GM04504 (cell line): ENCODE results near the gene APOA1.

ENCODE experiments used
- DNase-seq: peaks from one replicate; pipeline ENCODE4 v3.0.0-alpha.2; 2012; ENCODE audit warnings: low read depth

Gene APOA1

DNA sequence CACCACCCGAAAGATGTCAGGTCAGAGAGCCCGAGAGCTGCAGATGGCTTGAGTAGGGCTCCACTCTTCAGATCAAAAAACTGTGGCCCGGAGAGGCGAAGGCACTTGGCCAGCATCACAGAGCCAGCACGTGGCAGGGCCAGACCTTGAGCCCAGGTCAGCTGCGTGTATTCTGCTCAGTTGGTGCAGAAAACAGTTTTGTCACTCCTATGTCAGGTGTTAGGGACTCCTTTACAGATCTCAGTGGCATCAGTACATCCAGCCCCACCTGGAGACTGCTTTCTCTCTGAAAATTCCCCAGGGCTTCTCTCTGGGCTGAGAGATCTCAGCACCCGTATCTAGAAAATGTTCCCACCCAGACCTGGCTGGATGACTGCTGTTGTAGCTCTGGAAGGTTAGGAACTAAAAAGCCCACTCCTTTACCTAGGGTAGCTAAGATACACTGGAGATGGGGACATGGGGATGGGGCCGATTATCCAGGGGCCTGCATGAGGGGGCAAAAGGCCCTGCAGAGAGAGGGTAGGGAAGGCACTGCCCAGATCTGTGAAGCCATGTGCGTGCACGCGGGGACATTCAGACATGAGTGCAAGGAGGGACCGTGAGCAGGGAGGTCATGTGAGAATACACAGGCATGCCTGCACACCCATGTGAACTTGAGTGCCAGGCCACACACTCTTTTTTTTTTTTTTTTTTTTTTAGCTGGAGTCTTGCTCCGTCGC lies 3.4 kb downstream of the APOA1 start:
- DNase-seq: no peak

GRCh38 chr11:116833491-116833815 lies 4.0 kb downstream of the APOA1 start:
- no peak for DNase-seq

DNA sequence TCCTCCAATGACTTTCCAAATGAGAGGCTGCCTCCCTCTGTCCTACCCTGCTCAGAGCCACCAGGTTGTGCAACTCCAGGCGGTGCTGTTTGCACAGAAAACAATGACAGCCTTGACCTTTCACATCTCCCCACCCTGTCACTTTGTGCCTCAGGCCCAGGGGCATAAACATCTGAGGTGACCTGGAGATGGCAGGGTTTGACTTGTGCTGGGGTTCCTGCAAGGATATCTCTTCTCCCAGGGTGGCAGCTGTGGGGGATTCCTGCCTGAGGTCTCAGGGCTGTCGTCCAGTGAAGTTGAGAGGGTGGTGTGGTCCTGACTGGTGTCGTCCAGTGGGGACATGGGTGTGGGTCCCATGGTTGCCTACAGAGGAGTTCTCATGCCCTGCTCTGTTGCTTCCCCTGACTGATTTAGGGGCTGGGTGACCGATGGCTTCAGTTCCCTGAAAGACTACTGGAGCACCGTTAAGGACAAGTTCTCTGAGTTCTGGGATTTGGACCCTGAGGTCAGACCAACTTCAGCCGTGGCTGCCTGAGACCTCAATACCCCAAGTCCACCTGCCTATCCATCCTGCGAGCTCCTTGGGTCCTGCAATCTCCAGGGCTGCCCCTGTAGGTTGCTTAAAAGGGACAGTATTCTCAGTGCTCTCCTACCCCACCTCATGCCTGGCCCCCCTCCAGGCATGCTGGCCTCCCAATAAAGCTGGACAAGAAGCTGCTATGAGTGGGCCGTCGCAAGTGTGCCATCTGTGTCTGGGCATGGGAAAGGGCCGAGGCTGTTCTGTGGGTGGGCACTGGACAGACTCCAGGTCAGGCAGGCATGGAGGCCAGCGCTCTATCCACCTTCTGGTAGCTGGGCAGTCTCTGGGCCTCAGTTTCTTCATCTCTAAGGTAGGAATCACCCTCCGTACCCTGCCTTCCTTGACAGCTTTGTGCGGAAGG lies 4.8 kb downstream of the APOA1 start:
- no peak for DNase-seq

DNA sequence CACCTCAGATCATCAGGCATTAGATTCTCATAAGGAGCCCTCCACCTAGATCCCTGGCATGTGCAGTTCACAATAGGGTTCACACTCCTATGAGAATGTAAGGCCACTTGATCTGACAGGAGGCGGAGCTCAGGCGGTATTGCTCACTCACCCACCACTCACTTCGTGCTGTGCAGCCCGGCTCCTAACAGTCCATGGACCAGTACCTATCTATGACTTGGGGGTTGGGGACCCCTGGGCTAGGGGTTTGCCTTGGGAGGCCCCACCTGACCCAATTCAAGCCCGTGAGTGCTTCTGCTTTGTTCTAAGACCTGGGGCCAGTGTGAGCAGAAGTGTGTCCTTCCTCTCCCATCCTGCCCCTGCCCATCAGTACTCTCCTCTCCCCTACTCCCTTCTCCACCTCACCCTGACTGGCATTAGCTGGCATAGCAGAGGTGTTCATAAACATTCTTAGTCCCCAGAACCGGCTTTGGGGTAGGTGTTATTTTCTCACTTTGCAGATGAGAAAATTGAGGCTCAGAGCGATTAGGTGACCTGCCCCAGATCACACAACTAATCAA lies 5.6 kb downstream of the APOA1 start:
- DNase-seq: no peak

DNA sequence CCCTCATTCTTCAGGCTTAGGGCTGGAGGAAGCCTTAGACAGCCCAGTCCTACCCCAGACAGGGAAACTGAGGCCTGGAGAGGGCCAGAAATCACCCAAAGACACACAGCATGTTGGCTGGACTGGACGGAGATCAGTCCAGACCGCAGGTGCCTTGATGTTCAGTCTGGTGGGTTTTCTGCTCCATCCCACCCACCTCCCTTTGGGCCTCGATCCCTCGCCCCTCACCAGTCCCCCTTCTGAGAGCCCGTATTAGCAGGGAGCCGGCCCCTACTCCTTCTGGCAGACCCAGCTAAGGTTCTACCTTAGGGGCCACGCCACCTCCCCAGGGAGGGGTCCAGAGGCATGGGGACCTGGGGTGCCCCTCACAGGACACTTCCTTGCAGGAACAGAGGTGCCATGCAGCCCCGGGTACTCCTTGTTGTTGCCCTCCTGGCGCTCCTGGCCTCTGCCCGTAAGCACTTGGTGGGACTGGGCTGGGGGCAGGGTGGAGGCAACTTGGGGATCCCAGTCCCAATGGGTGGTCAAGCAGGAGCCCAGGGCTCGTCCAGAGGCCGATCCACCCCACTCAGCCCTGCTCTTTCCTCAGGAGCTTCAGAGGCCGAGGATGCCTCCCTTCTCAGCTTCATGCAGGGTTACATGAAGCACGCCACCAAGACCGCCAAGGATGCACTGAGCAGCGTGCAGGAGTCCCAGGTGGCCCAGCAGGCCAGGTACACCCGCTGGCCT lies 7.1 kb downstream of the APOA1 start:
- DNase-seq: no peak

- DNase-seq: no peak
Observed at GRCh38 chr11:116829525-116830183, 7.8 kb downstream of the APOA1 start, which contains the start of gene APOC3. Gene APOC3, plus strand, starts transcription at chr11:116829907. Its CDS starts 676 bp downstream, at chr11:116830583.

DNA sequence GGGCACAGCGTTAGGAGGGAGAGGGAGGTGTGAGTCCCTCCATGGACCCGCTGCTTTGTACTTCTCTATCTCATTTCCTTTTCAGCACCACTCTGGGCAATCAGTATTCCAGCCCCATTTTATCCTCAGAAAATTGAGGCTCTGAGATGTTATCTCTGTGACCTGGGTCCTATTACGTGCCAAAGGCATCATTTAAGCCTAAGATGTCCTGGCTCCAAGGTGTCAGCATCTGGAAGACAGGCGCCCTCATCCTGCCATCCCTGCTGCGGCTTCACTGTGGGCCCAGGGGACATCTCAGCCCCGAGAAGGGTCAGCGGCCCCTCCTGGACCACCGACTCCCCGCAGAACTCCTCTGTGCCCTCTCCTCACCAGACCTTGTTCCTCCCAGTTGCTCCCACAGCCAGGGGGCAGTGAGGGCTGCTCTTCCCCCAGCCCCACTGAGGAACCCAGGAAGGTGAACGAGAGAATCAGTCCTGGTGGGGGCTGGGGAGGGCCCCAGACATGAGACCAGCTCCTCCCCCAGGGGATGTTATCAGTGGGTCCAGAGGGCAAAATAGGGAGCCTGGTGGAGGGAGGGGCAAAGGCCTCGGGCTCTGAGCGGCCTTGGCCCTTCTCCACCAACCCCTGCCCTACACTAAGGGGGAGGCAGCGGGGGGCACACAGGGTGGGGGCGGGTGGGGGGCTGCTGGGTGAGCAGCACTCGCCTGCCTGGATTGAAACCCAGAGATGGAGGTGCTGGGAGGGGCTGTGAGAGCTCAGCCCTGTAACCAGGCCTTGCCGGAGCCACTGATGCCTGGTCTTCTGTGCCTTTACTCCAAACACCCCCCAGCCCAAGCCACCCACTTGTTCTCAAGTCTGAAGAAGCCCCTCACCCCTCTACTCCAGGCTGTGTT lies 8.5 kb downstream of the APOA1 start:
- DNase-seq: no peak

GRCh38 chr11:116827461-116827860 lies 10.0 kb downstream of the APOA1 start:
- no peak for DNase-seq

- DNase-seq: no peak
Observed at GRCh38 chr11:116826751-116827431, 10.5 kb downstream of the APOA1 start.

- DNase-seq: no peak
Observed at GRCh38 chr11:116825854-116826750, 11.3 kb downstream of the APOA1 start.

- no peak for DNase-seq
Observed at GRCh38 chr11:116825434-116825833, 12.0 kb downstream of the APOA1 start.

GRCh38 chr11:116823031-116823843 lies 14.2 kb downstream of the APOA1 start, which contains the start of gene APOA4:
Gene APOA4, minus strand, starts transcription at chr11:116823304. Its CDS starts 113 bp downstream, at chr11:116823191.
- no peak for DNase-seq

DNA sequence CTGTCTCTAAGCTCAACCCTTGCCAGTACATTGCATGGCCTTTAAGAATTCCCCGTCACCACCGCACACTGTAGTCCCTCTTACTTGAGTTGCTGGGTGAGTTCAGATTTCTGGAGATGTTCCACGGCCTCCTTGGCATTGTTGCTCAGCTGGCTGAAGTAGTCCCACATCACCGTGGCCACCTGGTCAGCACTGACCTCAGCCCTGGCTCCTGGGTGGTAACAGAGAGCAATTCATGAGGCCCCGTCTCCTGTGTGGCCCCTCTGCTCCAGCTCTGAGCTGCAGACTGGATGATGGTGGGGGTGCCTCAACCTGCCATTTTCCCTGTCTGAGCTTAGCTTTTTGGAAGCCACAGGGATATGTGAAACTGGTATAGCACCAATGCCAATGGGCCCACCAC lies 14.8 kb downstream of the APOA1 start:
- DNase-seq: no peak

DNA sequence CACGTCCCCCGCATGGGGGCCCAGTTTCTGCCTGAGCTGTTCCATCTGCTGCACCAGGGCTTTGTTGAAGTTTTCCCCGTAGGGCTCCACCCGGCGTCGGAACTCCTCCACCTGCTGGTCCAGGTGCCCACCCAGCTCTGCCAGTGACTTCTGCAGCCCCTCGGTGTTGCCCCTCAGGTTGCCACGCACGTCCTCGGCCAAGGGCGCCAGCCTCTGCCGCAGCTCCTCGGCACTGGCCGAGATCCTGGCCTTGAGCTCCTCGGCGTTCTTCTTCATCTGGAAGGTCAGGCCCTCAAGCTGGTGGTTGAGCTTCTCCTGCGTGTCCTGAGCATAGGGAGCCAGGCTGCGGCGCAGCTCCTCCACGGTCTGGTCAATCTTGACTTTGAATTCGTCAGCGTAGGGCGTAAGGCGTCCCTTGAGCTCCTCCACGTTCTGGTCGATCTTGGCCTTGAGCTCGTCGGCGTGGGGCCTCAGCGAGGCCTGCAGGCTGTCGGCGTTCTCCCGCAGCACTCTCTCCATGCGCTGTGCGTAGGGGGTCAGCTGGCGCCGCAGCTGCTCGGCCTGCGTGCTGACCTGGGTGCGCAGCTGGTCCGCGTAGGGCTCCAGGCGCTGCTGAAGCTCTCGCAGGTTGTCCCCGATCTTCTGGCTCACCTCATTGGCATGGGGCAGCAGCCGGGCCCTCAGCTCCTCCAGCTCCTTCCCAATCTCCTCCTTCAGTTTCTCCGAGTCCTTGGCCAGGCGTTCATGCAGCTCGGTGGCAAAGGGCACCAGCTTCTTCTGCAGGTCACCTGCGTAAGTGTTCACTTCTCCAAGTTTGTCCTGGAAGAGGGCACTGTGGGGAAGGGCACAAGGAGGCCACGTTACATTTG lies 16.1 kb downstream of the APOA1 start:
- no peak for DNase-seq

GRCh38 chr11:116819049-116819448 lies 18.4 kb downstream of the APOA1 start:
- no peak for DNase-seq

DNA sequence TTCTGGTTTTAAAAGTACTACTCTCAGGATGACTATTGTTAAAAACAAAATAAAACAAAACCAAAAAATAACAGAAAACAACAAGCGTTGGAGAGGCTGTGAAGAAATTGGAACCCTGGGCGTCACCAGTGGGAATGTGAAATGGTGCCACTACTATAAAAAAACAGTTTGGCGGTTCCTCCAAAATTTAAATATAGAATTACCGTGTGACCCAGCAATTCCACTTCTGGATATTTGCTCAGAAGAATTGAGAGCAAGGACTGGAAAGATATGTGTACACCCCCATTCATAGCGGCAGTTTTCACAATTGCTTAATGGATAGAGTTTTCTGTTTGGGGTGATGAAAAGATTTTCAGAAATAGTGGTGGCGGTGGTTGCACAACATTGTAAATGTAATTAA lies 22.9 kb downstream of the APOA1 start:
- no peak for DNase-seq
